HUES64 (cell line): ENCODE data around the gene ADAT2.

Source experiments
- H3K27ac ChIP-seq: 2 replicates; pipeline ENCODE4 v1.7.0; 2013; ENCODE audit warnings: low read depth, low read length, inconsistent platforms
- H3K27me3 ChIP-seq: 2 replicates; pipeline ENCODE4 v1.6.1; 2013; ENCODE audit warnings: mild to moderate bottlenecking, low read length; ENCODE audit not compliant: insufficient read depth
- H3K36me3 ChIP-seq: 2 replicates; pipeline ENCODE4 v1.6.1; 2013; ENCODE audit warnings: mild to moderate bottlenecking, low read length; ENCODE audit not compliant: insufficient read depth
- H3K4me1 ChIP-seq: 2 replicates; pipeline ENCODE4 v1.6.1; 2013; ENCODE audit warnings: mild to moderate bottlenecking, low read length, moderate library complexity; ENCODE audit not compliant: insufficient read depth
- H3K4me3 ChIP-seq: 2 replicates; pipeline ENCODE4 v1.5.1; 2013; ENCODE audit warnings: mild to moderate bottlenecking, low read length, moderate library complexity
- H3K9ac ChIP-seq: 2 replicates; pipeline ENCODE4 v1.6.1; 2013; ENCODE audit warnings: mild to moderate bottlenecking, low read depth, low read length
- H3K9me3 ChIP-seq: 2 replicates; pipeline ENCODE4 v1.6.1; 2013; ENCODE audit warnings: low read depth, low read length; ENCODE audit not compliant: insufficient read depth
- WGBS: fragments of 150-250, 120-280 bp; methylation state at CpG from one replicate; pipeline ENCODE4 v1.1.7; 2013; ENCODE audit warnings: missing lambda C conversion rate; 5-methylcytosine and 5-hydroxymethylcytosine counted together

ADAT2 gene

GRCh38 chr6:143395699-143396098, 54.8 kb downstream of the ADAT2 start:
- 93% methylated on average over 5 of the region's 5 CpGs for WGBS
- Histone ChIP-seq H3K27me3 (no peaks in the 10 kb centered on the region), H3K4me1 (peaks cover 9% of the 10 kb centered on the region; the same call in 1 of the 2 replicates), H3K36me3 (no peaks in the 10 kb centered on the region), H3K27ac (no peak overlapping the region), H3K4me3 (no peak overlapping the region), H3K9ac (no peak overlapping the region), H3K9me3 (no peaks in the 10 kb centered on the region)

- 94% methylated on average over 3 of the region's 4 CpGs for WGBS
- H3K4me3 ChIP-seq, result no peak overlapping the region
Measured at GRCh38 chr6:143394389-143394788, 56.1 kb downstream of the ADAT2 start.

GRCh38 chr6:143390278-143390677, 60.2 kb downstream of the ADAT2 start:
- Histone ChIP-seq H3K9ac (no peak overlapping the region), H3K27ac (no peak overlapping the region), H3K36me3 (no peaks in the 10 kb centered on the region), H3K27me3 (no peaks in the 10 kb centered on the region), H3K4me1 (no peaks in the 10 kb centered on the region), H3K9me3 (no peaks in the 10 kb centered on the region), H3K4me3 (no peak overlapping the region)
- WGBS, result 89% methylated on average over 3 of the region's 3 CpGs

More at GRCh38 chr6:143394389-143394788, 56.1 kb downstream of the ADAT2 start:
- H3K36me3 ChIP-seq, result no peaks in the 10 kb centered on the region
- no peak overlapping the region for H3K27ac ChIP-seq
- no peaks in the 10 kb centered on the region for H3K27me3 ChIP-seq
- peaks cover 9% of the 10 kb centered on the region; the same call in 1 of the 2 replicates for H3K4me1 ChIP-seq
- H3K9ac ChIP-seq, result no peak overlapping the region
- no peaks in the 10 kb centered on the region for H3K9me3 ChIP-seq

- WGBS, result 95% methylated on average over 2 of the region's 2 CpGs
- Histone ChIP-seq H3K4me3 (no peak overlapping the region), H3K27me3 (no peaks in the 10 kb centered on the region), H3K9me3 (no peaks in the 10 kb centered on the region), H3K9ac (no peak overlapping the region), H3K27ac (no peak overlapping the region), H3K36me3 (no peaks in the 10 kb centered on the region), H3K4me1 (no peaks in the 10 kb centered on the region)
Measured at GRCh38 chr6:143385636-143386035, 64.9 kb downstream of the ADAT2 start.

GRCh38 chr6:143376861-143377260, 73.6 kb downstream of the ADAT2 start:
- Histone ChIP-seq H3K4me1 (no peaks in the 10 kb centered on the region), H3K27ac (no peak overlapping the region), H3K36me3 (no peaks in the 10 kb centered on the region), H3K9ac (no peak overlapping the region), H3K9me3 (no peaks in the 10 kb centered on the region), H3K27me3 (no peaks in the 10 kb centered on the region), H3K4me3 (no peak overlapping the region)

GRCh38 chr6:143376375-143376774, 74.1 kb downstream of the ADAT2 start:
- WGBS, result 92% methylated on average over 3 of the region's 3 CpGs
- Histone ChIP-seq H3K36me3 (no peaks in the 10 kb centered on the region), H3K9ac (no peak overlapping the region), H3K4me3 (no peak overlapping the region), H3K27ac (no peak overlapping the region), H3K9me3 (no peaks in the 10 kb centered on the region), H3K27me3 (no peaks in the 10 kb centered on the region), H3K4me1 (no peaks in the 10 kb centered on the region)

GRCh38 chr6:143375022-143375585, 75.4 kb downstream of the ADAT2 start:
- no peaks in the 10 kb centered on the region for H3K27me3 ChIP-seq
- H3K9me3 ChIP-seq, result no peaks in the 10 kb centered on the region
- H3K4me1 ChIP-seq, result no peaks in the 10 kb centered on the region
- H3K27ac ChIP-seq, result no peak overlapping the region
- H3K4me3 ChIP-seq, result no peak overlapping the region
- WGBS, result 89% methylated on average over 4 of the region's 5 CpGs
- H3K36me3 ChIP-seq, result no peaks in the 10 kb centered on the region
- no peak overlapping the region for H3K9ac ChIP-seq

- WGBS, result 91% methylated on average over 2 of the region's 2 CpGs
- Histone ChIP-seq H3K4me1 (no peaks in the 10 kb centered on the region), H3K27me3 (no peaks in the 10 kb centered on the region), H3K9ac (no peak overlapping the region), H3K4me3 (no peak overlapping the region), H3K36me3 (no peaks in the 10 kb centered on the region), H3K9me3 (no peaks in the 10 kb centered on the region), H3K27ac (no peak overlapping the region)
Measured at GRCh38 chr6:143374014-143374413, 76.5 kb downstream of the ADAT2 start.
